ENCODE measurements around the gene PIGQ.

DNA sequence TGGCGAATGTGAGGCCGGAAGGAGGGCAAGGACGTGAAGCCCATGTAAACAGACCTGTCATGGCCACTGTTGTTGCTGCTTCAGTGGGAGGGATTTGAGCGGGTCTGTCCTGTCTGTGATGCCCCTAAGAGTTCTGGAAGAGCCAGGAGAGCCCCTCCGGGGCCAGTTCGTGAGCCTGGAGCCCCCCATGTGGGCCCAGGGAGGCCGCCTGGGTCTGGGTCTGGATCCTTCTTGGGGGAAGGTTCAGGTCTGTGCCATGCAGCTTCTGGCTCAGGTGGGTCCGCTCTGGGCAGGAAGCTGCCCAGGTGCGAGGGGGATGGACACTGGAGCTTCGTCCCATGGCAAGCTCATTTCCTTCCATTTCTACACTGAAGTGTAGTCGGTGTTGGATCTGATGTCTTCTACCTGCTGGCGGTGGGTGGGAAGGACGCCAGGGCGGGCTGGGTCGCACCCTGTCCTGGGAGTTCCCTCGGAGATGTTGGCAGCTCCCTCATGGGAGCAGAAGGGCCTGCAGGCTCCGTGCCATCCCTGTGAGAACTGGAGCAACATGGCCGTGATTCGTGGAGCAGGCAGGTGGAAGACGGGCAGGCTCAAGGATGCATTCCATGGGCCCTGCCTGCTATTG is 49.8 kb downstream of the PIGQ start:
- TF ChIP-seq ARNTL (CRISPR knock-in tag; IDR thresholded peaks at IDR 0.05; ENCODE audit: borderline replicate concordance, low read depth) (no peak), GLIS3 (CRISPR knock-in tag; IDR thresholded peaks at IDR 0.05) (no peak), ZNF8 (CRISPR knock-in tag; IDR thresholded peaks at IDR 0.05) (no peak), ZFP3 (CRISPR knock-in tag; IDR thresholded peaks at IDR 0.05) (no peak), ZNF70 (CRISPR knock-in tag; IDR thresholded peaks at IDR 0.05) (no peak), ZC3H10 (CRISPR knock-in tag; IDR thresholded peaks at IDR 0.05) (no peak), RARB (CRISPR knock-in tag; IDR thresholded peaks at IDR 0.05) (no peak), TOX (CRISPR knock-in tag; IDR thresholded peaks at IDR 0.05; ENCODE audit: borderline replicate concordance) (no peak), ISL1 (CRISPR knock-in tag; IDR thresholded peaks at IDR 0.05) (no peak), SNAI2 (CRISPR knock-in tag; IDR thresholded peaks at IDR 0.05) (no peak)
- TF ChIP-seq, protein P1, sequence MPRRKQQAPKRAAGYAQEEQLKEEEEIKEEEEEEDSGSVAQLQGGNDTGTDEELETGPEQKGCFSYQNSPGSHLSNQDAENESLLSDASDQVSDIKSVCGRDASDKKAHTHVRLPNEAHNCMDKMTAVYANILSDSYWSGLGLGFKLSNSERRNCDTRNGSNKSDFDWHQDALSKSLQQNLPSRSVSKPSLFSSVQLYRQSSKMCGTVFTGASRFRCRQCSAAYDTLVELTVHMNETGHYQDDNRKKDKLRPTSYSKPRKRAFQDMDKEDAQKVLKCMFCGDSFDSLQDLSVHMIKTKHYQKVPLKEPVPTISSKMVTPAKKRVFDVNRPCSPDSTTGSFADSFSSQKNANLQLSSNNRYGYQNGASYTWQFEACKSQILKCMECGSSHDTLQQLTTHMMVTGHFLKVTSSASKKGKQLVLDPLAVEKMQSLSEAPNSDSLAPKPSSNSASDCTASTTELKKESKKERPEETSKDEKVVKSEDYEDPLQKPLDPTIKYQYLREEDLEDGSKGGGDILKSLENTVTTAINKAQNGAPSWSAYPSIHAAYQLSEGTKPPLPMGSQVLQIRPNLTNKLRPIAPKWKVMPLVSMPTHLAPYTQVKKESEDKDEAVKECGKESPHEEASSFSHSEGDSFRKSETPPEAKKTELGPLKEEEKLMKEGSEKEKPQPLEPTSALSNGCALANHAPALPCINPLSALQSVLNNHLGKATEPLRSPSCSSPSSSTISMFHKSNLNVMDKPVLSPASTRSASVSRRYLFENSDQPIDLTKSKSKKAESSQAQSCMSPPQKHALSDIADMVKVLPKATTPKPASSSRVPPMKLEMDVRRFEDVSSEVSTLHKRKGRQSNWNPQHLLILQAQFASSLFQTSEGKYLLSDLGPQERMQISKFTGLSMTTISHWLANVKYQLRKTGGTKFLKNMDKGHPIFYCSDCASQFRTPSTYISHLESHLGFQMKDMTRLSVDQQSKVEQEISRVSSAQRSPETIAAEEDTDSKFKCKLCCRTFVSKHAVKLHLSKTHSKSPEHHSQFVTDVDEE (CRISPR knock-in tag; IDR thresholded peaks at IDR 0.05) = no peak
- TF ChIP-seq, protein P2, sequence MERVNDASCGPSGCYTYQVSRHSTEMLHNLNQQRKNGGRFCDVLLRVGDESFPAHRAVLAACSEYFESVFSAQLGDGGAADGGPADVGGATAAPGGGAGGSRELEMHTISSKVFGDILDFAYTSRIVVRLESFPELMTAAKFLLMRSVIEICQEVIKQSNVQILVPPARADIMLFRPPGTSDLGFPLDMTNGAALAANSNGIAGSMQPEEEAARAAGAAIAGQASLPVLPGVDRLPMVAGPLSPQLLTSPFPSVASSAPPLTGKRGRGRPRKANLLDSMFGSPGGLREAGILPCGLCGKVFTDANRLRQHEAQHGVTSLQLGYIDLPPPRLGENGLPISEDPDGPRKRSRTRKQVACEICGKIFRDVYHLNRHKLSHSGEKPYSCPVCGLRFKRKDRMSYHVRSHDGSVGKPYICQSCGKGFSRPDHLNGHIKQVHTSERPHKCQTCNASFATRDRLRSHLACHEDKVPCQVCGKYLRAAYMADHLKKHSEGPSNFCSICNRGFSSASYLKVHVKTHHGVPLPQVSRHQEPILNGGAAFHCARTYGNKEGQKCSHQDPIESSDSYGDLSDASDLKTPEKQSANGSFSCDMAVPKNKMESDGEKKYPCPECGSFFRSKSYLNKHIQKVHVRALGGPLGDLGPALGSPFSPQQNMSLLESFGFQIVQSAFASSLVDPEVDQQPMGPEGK (CRISPR knock-in tag; IDR thresholded peaks at IDR 0.05; ENCODE audit: borderline replicate concordance) = no peak
- TF ChIP-seq, protein P3, sequence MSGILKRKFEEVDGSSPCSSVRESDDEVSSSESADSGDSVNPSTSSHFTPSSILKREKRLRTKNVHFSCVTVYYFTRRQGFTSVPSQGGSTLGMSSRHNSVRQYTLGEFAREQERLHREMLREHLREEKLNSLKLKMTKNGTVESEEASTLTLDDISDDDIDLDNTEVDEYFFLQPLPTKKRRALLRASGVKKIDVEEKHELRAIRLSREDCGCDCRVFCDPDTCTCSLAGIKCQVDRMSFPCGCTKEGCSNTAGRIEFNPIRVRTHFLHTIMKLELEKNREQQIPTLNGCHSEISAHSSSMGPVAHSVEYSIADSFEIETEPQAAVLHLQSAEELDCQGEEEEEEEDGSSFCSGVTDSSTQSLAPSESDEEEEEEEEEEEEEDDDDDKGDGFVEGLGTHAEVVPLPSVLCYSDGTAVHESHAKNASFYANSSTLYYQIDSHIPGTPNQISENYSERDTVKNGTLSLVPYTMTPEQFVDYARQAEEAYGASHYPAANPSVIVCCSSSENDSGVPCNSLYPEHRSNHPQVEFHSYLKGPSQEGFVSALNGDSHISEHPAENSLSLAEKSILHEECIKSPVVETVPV (CRISPR knock-in tag; IDR thresholded peaks at IDR 0.05) = no peak
